Smooth muscle cell (in vitro differentiated cells): ENCODE results near the gene NKX3-2. TPM values are rescaled to one million over a fixed set of nuclear protein-coding genes. Genes with fewer than 3 reads are reported as not detected.
A peak's percentile ranks its signal among the peaks of the same experiment; 100 is the strongest.

Source experiments
- DNase-seq: peaks from one replicate; lab custom pipeline; 2025; ENCODE audit not compliant: unreplicated experiment; lab: John Stamatoyannopoulos, UW
- H2AFZ ChIP-seq: fragments of 200-600 bp; sonication (generic); 2 replicates; pipeline ENCODE4 v1.6.0; 2016; ENCODE audit warnings: antibody characterized with exemption, low read depth, mild to moderate bottlenecking
- H3F3A ChIP-seq: fragments of 200-600 bp; sonication (generic); 2 replicates; pipeline ENCODE4 v1.6.0; 2017; ENCODE audit warnings: antibody characterized with exemption, low read depth
- H3K27ac ChIP-seq: fragments of 200-600 bp; sonication (generic); 2 replicates; pipeline ENCODE4 v1.5.1; 2016; ENCODE audit warnings: low read depth, mild to moderate bottlenecking
- H3K27me3 ChIP-seq: fragments of 200-600 bp; sonication (generic); 2 replicates; pipeline ENCODE4 v1.6.1; 2016; ENCODE audit warnings: low read depth, mild to moderate bottlenecking
- H3K36me3 ChIP-seq: fragments of 200-600 bp; sonication (generic); 2 replicates; pipeline ENCODE4 v1.5.1; 2016; ENCODE audit warnings: low read depth
- H3K4me1 ChIP-seq: fragments of 200-600 bp; sonication (generic); 2 replicates; pipeline ENCODE4 v1.5.1; 2016; ENCODE audit warnings: low read depth
- H3K4me2 ChIP-seq: fragments of 200-600 bp; sonication (generic); 2 replicates; pipeline ENCODE4 v1.6.0; 2016; ENCODE audit warnings: mild to moderate bottlenecking
- H3K4me3 ChIP-seq: fragments of 200-600 bp; sonication (generic); 2 replicates; pipeline ENCODE4 v1.5.1; 2016; ENCODE audit warnings: mild to moderate bottlenecking
- H3K79me2 ChIP-seq: fragments of 200-600 bp; sonication (generic); 2 replicates; pipeline ENCODE4 v1.6.0; 2016; ENCODE audit warnings: low read depth, mild to moderate bottlenecking
- H3K9ac ChIP-seq: fragments of 200-600 bp; sonication (generic); 2 replicates; pipeline ENCODE4 v1.6.0; 2016; ENCODE audit warnings: low read depth
- H3K9me3 ChIP-seq: fragments of 200-600 bp; sonication (generic); replicated peaks from 2 replicates; pipeline ENCODE4 v1.5.1; 2016; ENCODE audit warnings: low read depth
- H4K20me1 ChIP-seq: fragments of 200-600 bp; sonication (generic); 2 replicates; pipeline ENCODE4 v1.6.0; 2016; ENCODE audit warnings: low read depth
- WGBS: methylation state at CpG from one replicate; pipeline ENCODE4 v1.1.7; 2016; ENCODE audit warnings: low lambda C conversion rate; 5-methylcytosine and 5-hydroxymethylcytosine counted together
- polyA plus RNA-seq: library from polyadenylated mRNA; unstranded; fragments of >200 nt; fragmentation: Nextera tagmentation; extraction: Ambion mirVana; gene quantifications from 2 replicates; pipeline ENCODE4 v1.2.1, GENCODE V29; 2016
- total RNA-seq: library from RNA; depleted of rRNA; stranded (reverse); fragments of >200 nt; gene quantifications from 2 replicates; pipeline ENCODE4 v1.2.3, GENCODE V29; 2014
- TF ChIP-seq, protein P1 (sequence below): fragments of 200-600 bp; sonication (generic); IDR thresholded peaks from 2 replicates; pipeline ENCODE4 v1.5.1; 2017; ENCODE audit warnings: borderline replicate concordance, mild to moderate bottlenecking, antibody characterized with exemption; ENCODE audit not compliant: insufficient read depth, poor library complexity, severe bottlenecking

Gene NKX3-2
- total and polyA plus RNA-seq, 2 experiments from 2014 or later, result 3.6 to 6.7 TPM

DNA sequence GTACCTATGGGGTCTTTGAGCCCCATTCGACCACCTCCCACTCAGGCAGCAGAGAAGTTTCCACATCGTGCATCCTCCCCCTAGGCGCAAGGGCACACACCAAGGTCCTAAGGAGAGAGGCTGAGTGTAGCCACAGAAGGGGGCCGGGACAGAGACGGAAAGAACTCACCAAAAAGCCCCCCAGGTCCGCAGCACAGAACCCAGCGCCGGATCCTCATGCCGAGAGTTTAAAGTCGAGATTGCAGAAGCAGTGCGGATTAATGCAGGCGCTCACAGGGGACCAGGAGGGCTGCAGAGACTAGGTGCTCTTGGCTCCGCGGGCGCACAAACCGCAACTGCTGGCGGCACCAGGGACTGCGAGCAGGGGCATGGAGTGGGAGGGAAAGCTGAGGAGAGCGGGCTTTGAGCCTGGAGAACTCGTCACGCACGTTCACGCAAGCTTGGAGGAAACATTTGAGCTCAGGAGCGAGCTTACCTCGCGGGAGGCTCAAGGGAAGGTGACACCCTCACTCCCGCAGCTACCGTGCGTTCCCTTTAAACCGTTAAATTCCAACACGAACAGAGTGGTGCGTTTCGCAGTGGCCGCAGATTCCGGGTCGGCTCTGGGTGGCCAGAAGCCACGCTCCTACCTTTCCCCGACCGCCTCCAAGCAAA lies 8.5 kb downstream of the NKX3-2 start:
- Histone ChIP-seq H3K27ac (no peak overlapping the region), H4K20me1 (peaks cover 1% of the 10 kb centered on the region), H3K79me2 (no peaks in the 10 kb centered on the region), H2AFZ (no peak overlapping the region), H3F3A (no peaks in the 10 kb centered on the region), H3K27me3 (peaks cover 100% of the 10 kb centered on the region), H3K9ac (no peak overlapping the region), H3K36me3 (no peaks in the 10 kb centered on the region), H3K4me3 (no peak overlapping the region), H3K9me3 (no peaks in the 10 kb centered on the region), H3K4me2 (peak overlapping the region; percentile 37), H3K4me1 (peaks cover 29% of the 10 kb centered on the region)
- 5% methylated on average over 39 of the region's 39 CpGs for WGBS
- TF ChIP-seq, protein P1, sequence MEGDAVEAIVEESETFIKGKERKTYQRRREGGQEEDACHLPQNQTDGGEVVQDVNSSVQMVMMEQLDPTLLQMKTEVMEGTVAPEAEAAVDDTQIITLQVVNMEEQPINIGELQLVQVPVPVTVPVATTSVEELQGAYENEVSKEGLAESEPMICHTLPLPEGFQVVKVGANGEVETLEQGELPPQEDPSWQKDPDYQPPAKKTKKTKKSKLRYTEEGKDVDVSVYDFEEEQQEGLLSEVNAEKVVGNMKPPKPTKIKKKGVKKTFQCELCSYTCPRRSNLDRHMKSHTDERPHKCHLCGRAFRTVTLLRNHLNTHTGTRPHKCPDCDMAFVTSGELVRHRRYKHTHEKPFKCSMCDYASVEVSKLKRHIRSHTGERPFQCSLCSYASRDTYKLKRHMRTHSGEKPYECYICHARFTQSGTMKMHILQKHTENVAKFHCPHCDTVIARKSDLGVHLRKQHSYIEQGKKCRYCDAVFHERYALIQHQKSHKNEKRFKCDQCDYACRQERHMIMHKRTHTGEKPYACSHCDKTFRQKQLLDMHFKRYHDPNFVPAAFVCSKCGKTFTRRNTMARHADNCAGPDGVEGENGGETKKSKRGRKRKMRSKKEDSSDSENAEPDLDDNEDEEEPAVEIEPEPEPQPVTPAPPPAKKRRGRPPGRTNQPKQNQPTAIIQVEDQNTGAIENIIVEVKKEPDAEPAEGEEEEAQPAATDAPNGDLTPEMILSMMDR, result no peak
- no peak for DNase-seq

DNA sequence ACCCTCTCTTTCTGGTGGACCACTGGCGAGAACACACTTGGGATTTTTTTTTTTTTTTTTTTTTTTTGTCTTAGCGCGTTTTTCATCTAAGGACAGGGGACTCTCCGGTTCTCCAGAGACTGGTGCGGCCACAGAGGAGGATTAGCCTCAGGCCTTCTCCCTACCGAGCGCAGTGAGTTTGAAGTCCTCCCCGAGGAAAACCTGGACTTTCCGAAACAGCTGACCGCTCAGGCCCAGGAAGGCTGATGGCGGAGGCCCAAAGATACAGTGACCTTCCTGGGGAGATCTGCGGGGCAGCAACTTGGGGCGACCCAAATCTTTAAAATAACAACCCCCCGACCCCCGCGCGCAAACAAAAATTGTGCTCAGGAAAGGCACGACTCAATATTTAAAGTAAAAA lies 9.2 kb downstream of the NKX3-2 start:
- TF ChIP-seq, protein P1, result no peak
- no peak overlapping the region for H2AFZ ChIP-seq
- H3K79me2 ChIP-seq, result no peaks in the 10 kb centered on the region
- no peak overlapping the region for H3K27ac ChIP-seq
- no peak for DNase-seq
- 11% methylated on average over 18 of the region's 18 CpGs for WGBS
- no peaks in the 10 kb centered on the region for H3K9me3 ChIP-seq
- no peak overlapping the region for H3K4me2 ChIP-seq
- no peaks in the 10 kb centered on the region for H3K36me3 ChIP-seq
- no peak overlapping the region for H3K4me3 ChIP-seq
- H3K27me3 ChIP-seq, result peaks cover 100% of the 10 kb centered on the region
- H3K9ac ChIP-seq, result no peak overlapping the region
- peaks cover 29% of the 10 kb centered on the region for H3K4me1 ChIP-seq
- no peaks in the 10 kb centered on the region for H3F3A ChIP-seq
- H4K20me1 ChIP-seq, result no peaks in the 10 kb centered on the region

DNA sequence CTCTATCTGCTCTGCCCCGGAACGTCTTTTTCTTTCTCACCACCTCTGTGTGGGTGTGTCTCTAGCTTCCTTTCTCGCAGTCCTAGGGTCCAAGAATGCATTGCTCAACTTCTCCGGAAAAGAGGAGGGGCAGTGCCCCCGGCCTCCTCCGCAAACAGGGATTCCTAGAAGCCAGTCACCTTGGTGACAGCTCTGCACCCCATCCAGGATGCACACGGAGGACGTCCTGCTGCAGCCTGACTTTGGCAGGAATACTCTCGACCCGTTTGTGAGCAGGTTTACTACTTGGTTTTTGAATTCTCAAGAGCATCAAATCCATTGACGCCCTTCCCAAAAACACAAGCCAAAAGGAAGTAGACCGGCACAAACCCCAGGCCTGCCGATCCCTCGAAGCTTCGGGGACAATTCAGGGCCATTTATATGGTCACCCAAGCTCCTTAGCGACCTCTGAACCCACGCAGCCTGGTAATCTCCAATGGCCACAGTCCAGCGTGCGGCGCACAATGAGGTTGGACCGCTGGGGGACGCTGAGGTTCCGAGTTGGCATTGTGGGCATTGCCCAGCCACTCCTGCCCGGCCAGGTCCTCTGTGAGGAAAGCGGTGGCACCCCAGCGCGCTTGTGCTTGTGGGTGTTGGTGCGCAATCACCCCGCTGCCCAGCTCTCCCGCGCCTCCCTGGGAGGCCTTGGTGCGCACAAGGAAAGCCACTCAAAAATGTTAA lies 9.8 kb downstream of the NKX3-2 start:
- no peaks in the 10 kb centered on the region for H4K20me1 ChIP-seq
- H3K36me3 ChIP-seq, result no peaks in the 10 kb centered on the region
- no peak overlapping the region for H3K9ac ChIP-seq
- TF ChIP-seq, protein P1, result no peak
- WGBS, result 10% methylated on average over 32 of the region's 32 CpGs
- peaks cover 23% of the 10 kb centered on the region for H3K4me1 ChIP-seq
- no peak overlapping the region for H3K27ac ChIP-seq
- H3K79me2 ChIP-seq, result no peaks in the 10 kb centered on the region
- H3K27me3 ChIP-seq, result peaks cover 100% of the 10 kb centered on the region
- no peak overlapping the region for H2AFZ ChIP-seq
- no peaks in the 10 kb centered on the region for H3F3A ChIP-seq
- no peaks in the 10 kb centered on the region for H3K9me3 ChIP-seq
- DNase-seq, result no peak
- peak overlapping the region; percentile 22 for H3K4me2 ChIP-seq
- no peak overlapping the region for H3K4me3 ChIP-seq
